HEK293 (cell line): ENCODE measurements around the gene VASN.

Experiments
- CTCF ChIA-PET: fragments of 350-600 bp; formaldehyde crosslinking; extraction: SDS; loops from one replicate; lab custom pipeline; 2021; ENCODE audit warnings: antibody characterized with exemption; lab: Yijun Ruan, JAX
- POLR2A ChIA-PET: fragments of 300-600 bp; formaldehyde crosslinking; extraction: SDS; loops from one replicate; lab custom pipeline; 2020; ENCODE audit warnings: antibody characterized with exemption, inconsistent platforms; lab: Yijun Ruan, JAX
- H3K27ac ChIP-seq: fragments of 200-500 bp; sonication (Bioruptor generic); 2 replicates; pipeline ENCODE4 v1.5.1; 2014; ENCODE audit warnings: low read depth, low read length, control low read depth, inconsistent platforms; ENCODE audit errors: extremely low read depth
- H3K36me3 ChIP-seq, 2 experiments: fragments of 200-500 bp in 1 of 2; sonication (Bioruptor generic) in 1 of 2; 1 replicate in 1 of 2; 2 replicates in 1 of 2; pipeline ENCODE4 v1.5.1; 2014 to 2017; ENCODE audit warnings: inconsistent platforms in 2 of 2, low read length in 2 of 2; ENCODE audit not compliant: control insufficient read depth in 2 of 2, insufficient read depth in 1 of 2
- H3K4me1 ChIP-seq: fragments of 200-500 bp; sonication (Bioruptor generic); 2 replicates; pipeline ENCODE4 v1.5.1; 2014; ENCODE audit warnings: mild to moderate bottlenecking, low read length, inconsistent platforms; ENCODE audit not compliant: control insufficient read depth, insufficient read depth
- H3K4me3 ChIP-seq: 2 replicates; pipeline ENCODE4 v1.5.1; 2011; ENCODE audit warnings: low read depth, mild to moderate bottlenecking, control low read depth, low read length, moderate library complexity
- H3K9me3 ChIP-seq: fragments of 200-500 bp; sonication (Bioruptor generic); 2 replicates; pipeline ENCODE4 v1.5.1; 2014; ENCODE audit warnings: low read depth, low read length, inconsistent platforms; ENCODE audit not compliant: control insufficient read depth, insufficient read depth
- GFI1B ChIP-seq: fragments of 450-650 bp; formaldehyde crosslinking; IDR thresholded peaks from 2 replicates; pipeline ENCODE4 v1.5.1; 2016; ENCODE audit warnings: missing biosample characterization, missing genetic modification characterization
- GLI2 ChIP-seq: fragments of 450-650 bp; formaldehyde crosslinking; IDR thresholded peaks from 2 replicates; pipeline ENCODE4; 2017; ENCODE audit warnings: missing biosample characterization, missing genetic modification characterization, low read depth, borderline replicate concordance
- GLI4 ChIP-seq: fragments of 450-650 bp; formaldehyde crosslinking; IDR thresholded peaks from 2 replicates; pipeline ENCODE4 v1.5.1; 2016; ENCODE audit warnings: missing biosample characterization, missing genetic modification characterization
- KLF10 ChIP-seq: fragments of 450-650 bp; IDR thresholded peaks from 2 replicates; pipeline ENCODE4 v1.5.1; 2018; ENCODE audit warnings: missing biosample characterization, mild to moderate bottlenecking, missing genetic modification characterization
- PRDM4 ChIP-seq: fragments of 450-650 bp; formaldehyde crosslinking; IDR thresholded peaks from 2 replicates; pipeline ENCODE4 v1.5.1; 2017; ENCODE audit warnings: missing biosample characterization, missing genetic modification characterization
- SP7 ChIP-seq: fragments of 450-650 bp; formaldehyde crosslinking; IDR thresholded peaks from 2 replicates; pipeline ENCODE4 v1.5.1; 2016; ENCODE audit warnings: missing biosample characterization, missing genetic modification characterization
- TCF7L2 ChIP-seq: IDR thresholded peaks from 2 replicates; pipeline ENCODE4 v1.6.1; 2011; ENCODE audit warnings: low read depth, mild to moderate bottlenecking, inconsistent platforms, low read length, moderate library complexity, borderline replicate concordance
- WT1 ChIP-seq: fragments of 450-650 bp; formaldehyde crosslinking; IDR thresholded peaks from 2 replicates; pipeline ENCODE4 v1.5.1; 2016; ENCODE audit warnings: missing biosample characterization, missing genetic modification characterization
- ZBTB26 ChIP-seq: fragments of 450-650 bp; formaldehyde crosslinking; optimal IDR thresholded peaks from 2 replicates; pipeline ENCODE3; 2016; ENCODE audit warnings: missing biosample characterization, mild to moderate bottlenecking, missing genetic modification characterization
- ZFP37 ChIP-seq: fragments of 450-650 bp; formaldehyde crosslinking; IDR thresholded peaks from 2 replicates; pipeline ENCODE4 v1.5.1; 2016; ENCODE audit warnings: missing biosample characterization, missing genetic modification characterization
- ZFP69B ChIP-seq: fragments of 450-650 bp; formaldehyde crosslinking; IDR thresholded peaks from 2 replicates; pipeline ENCODE4 v1.5.1; 2016; ENCODE audit warnings: missing biosample characterization, missing genetic modification characterization
- ZIC2 ChIP-seq: fragments of 450-650 bp; formaldehyde crosslinking; IDR thresholded peaks from 2 replicates; pipeline ENCODE4 v1.5.1; 2016; ENCODE audit warnings: missing biosample characterization, missing genetic modification characterization
- ZNF112 ChIP-seq: fragments of 450-650 bp; formaldehyde crosslinking; IDR thresholded peaks from 2 replicates; pipeline ENCODE4 v1.5.0; 2017; ENCODE audit warnings: missing biosample characterization, missing genetic modification characterization
- ZNF223 ChIP-seq: fragments of 450-650 bp; formaldehyde crosslinking; IDR thresholded peaks from 2 replicates; pipeline ENCODE4 v1.5.1; 2016; ENCODE audit warnings: missing biosample characterization, missing genetic modification characterization
- ZNF239 ChIP-seq: fragments of 450-650 bp; formaldehyde crosslinking; IDR thresholded peaks from 2 replicates; pipeline ENCODE4 v1.5.1; 2016; ENCODE audit warnings: missing biosample characterization, missing genetic modification characterization
- ZNF324 ChIP-seq: fragments of 450-650 bp; formaldehyde crosslinking; IDR thresholded peaks from 2 replicates; pipeline ENCODE4 v1.5.1; 2016; ENCODE audit warnings: missing biosample characterization, missing genetic modification characterization
- ZNF354C ChIP-seq: fragments of 450-650 bp; formaldehyde crosslinking; IDR thresholded peaks from 2 replicates; pipeline ENCODE4 v1.5.1; 2016; ENCODE audit warnings: missing biosample characterization, missing genetic modification characterization, low read depth, borderline replicate concordance
- ZNF433 ChIP-seq: fragments of 450-650 bp; formaldehyde crosslinking; IDR thresholded peaks from 2 replicates; pipeline ENCODE4 v1.5.1; 2016; ENCODE audit warnings: missing biosample characterization, missing genetic modification characterization, low read depth
- ZNF621 ChIP-seq: fragments of 450-650 bp; formaldehyde crosslinking; IDR thresholded peaks from 2 replicates; pipeline ENCODE4 v1.5.1; 2017; ENCODE audit warnings: missing biosample characterization, missing genetic modification characterization
- ZNF626 ChIP-seq: fragments of 450-650 bp; sonication (Bioruptor Pico); formaldehyde crosslinking; IDR thresholded peaks from 2 replicates; pipeline ENCODE4 v1.5.1; 2018; ENCODE audit warnings: missing biosample characterization, missing genetic modification characterization, inconsistent platforms
- ZNF830 ChIP-seq: fragments of 450-650 bp; IDR thresholded peaks from 2 replicates; pipeline ENCODE4 v1.5.0; 2018; ENCODE audit warnings: missing biosample characterization, missing genetic modification characterization, low read depth, mild to moderate bottlenecking, moderate library complexity

VASN gene

GRCh38 chr16:4339909-4340308 lies 31.7 kb upstream of the VASN start (continued):
- TF ChIP-seq ZNF223 (tag by site-specific recombination) (no peak), ZNF324 (tag by site-specific recombination) (no peak), ZNF112 (tag by site-specific recombination) (no peak), ZNF239 (no peak), PRDM4 (no peak)
- TF ChIP-seq, all 188 proteins: peak for 24

GRCh38 chr16:4340443-4340842 lies 31.2 kb upstream of the VASN start:
- peaks cover 5% of the 10 kb centered on the region for H3K4me1 ChIP-seq
- H3K36me3 ChIP-seq: peaks cover 0 to 44% of the 10 kb centered on the region in 2 experiments; a peak in 2 of 3 replicates
- no peak for TF ChIP-seq GLI4 (tag by site-specific recombination)
- no peak for TF ChIP-seq WT1 (tag by site-specific recombination)
- TF ChIP-seq ZNF621 (tag by site-specific recombination): no peak
- TF ChIP-seq GFI1B (tag by site-specific recombination): no peak
- TF ChIP-seq ZFP69B (tag by site-specific recombination): no peak
- no peak for TF ChIP-seq ZBTB26 (tag by site-specific recombination)
- TF ChIP-seq KLF10 (tag by site-specific recombination): no peak
- TF ChIP-seq SP7 (tag by site-specific recombination): no peak
- no peak for TF ChIP-seq ZNF433 (tag by site-specific recombination)
- no peak for TF ChIP-seq ZNF830
- no peak for TF ChIP-seq GLI2
- peak; percentile 39; the same call in 1 of the 2 replicates for TF ChIP-seq ZIC2
- no peak for TF ChIP-seq ZNF354C (tag by site-specific recombination)
- TF ChIP-seq TCF7L2: no peak
- no peak for TF ChIP-seq ZNF626 (tag by site-specific recombination)
- peak; percentile 74 for TF ChIP-seq PRDM4
- no peak for TF ChIP-seq ZFP37 (tag by site-specific recombination)
- CTCF ChIA-PET: interaction anchor here (0.7 to 2.9 kb wide), 5 partner anchors 9 to 410 kb away, joined by 3 to 22 read pairs (median 4); no protein-coding TSS in a partner anchor
- POLR2A ChIA-PET: no interaction called here
- no peaks in the 10 kb centered on the region for H3K9me3 ChIP-seq
- H3K27ac ChIP-seq: peak overlapping the region; percentile 34; the same call in 1 of the 2 replicates
- H3K4me3 ChIP-seq: no peak overlapping the region
